Ovary (tissue), 3 donors: ENCODE measurements around the gene PRRT2.

Experiments used
- POLR2A ChIP-seq: fragments of 450-650 bp; IDR thresholded peaks from one replicate; pipeline ENCODE4 v1.6.1; 2017; ENCODE audit warnings: antibody characterized with exemption, mild to moderate bottlenecking, moderate library complexity
- TF ChIP-seq, protein P1 (sequence below), 3 donors: fragments of 450-650 bp in 2 of 3; fragments of 200-600 bp in 1 of 3; IDR thresholded peaks; one replicate each; pipeline versions ENCODE4 v1.5.1 to v1.8.0; 2016 to 2022; ENCODE audit warnings: antibody characterized with exemption in 3 of 3, mild to moderate bottlenecking in 1 of 3
- donor health status: DM: no; HTN: no; CAD: no.

GRCh38 chr16:29784157-29784556 lies 27.8 kb upstream of the PRRT2 start:
- TF ChIP-seq, protein P1, sequence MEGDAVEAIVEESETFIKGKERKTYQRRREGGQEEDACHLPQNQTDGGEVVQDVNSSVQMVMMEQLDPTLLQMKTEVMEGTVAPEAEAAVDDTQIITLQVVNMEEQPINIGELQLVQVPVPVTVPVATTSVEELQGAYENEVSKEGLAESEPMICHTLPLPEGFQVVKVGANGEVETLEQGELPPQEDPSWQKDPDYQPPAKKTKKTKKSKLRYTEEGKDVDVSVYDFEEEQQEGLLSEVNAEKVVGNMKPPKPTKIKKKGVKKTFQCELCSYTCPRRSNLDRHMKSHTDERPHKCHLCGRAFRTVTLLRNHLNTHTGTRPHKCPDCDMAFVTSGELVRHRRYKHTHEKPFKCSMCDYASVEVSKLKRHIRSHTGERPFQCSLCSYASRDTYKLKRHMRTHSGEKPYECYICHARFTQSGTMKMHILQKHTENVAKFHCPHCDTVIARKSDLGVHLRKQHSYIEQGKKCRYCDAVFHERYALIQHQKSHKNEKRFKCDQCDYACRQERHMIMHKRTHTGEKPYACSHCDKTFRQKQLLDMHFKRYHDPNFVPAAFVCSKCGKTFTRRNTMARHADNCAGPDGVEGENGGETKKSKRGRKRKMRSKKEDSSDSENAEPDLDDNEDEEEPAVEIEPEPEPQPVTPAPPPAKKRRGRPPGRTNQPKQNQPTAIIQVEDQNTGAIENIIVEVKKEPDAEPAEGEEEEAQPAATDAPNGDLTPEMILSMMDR (IDR thresholded peaks at IDR 0.05), result no peak
- no peak for TF ChIP-seq POLR2A
